ENCODE results near the gene TFAP2B. TPM values are rescaled to one million over a fixed set of nuclear protein-coding genes. Genes with fewer than 3 reads are reported as not detected.

Gene TFAP2B
- total and polyA plus RNA-seq, 2 donors (not counting 1 experiment from before 2014, with no cell fraction given), result not detected

DNA sequence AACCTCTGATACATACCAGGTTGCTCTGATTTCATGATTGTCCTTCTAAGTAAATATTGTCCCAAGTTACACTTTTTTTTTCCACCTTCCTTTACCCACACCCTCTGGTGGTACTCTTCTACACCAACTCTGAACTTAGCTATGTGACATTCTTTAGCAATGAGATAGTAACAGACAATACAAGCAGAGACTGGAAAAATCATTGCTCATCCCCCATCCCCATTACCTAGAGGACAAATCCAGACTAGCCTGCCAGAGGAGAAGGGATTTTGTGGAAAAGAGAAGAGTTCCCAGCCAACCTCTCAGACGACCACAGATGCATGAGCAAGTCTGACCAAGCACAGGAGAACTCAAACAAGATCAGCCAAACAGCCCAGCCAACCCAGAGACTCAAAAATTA lies 32.8 kb upstream of the TFAP2B start:
- no peaks in the 10 kb centered on the region for H3K27me3 ChIP-seq (ENCODE audit: control insufficient read depth, insufficient read depth, low read length)
- no peaks in the 10 kb centered on the region for H3K4me1 ChIP-seq (ENCODE audit: control insufficient read depth, extremely low read depth, insufficient read depth, low read length)
- H3K36me3 ChIP-seq (ENCODE audit: control insufficient read depth, insufficient read depth, low read length), result no peaks in the 10 kb centered on the region
- no peak overlapping the region for H3K4me2 ChIP-seq (ENCODE audit: extremely low read depth, insufficient read depth, low read length)
- TF ChIP-seq EZH2 (IDR thresholded peaks at IDR 0.05; ENCODE audit: low read length, missing control alignments) (no peak), CTCF (conservative IDR thresholded peaks at IDR 0.05 in 1 of 2, IDR thresholded peaks at IDR 0.05 in 1 of 2; ENCODE audit: low read depth in 1 of 2, low read length in 2 of 2) (no peak)
- H4K20me1 ChIP-seq (ENCODE audit: control insufficient read depth, extremely low read depth, insufficient read depth, low read length), result no peaks in the 10 kb centered on the region
- no peak for DNase-seq (ENCODE audit: low read depth in 2 of 2)
- H3K9ac ChIP-seq (ENCODE audit: insufficient read depth, low read length), result no peak overlapping the region
- H2AFZ ChIP-seq (ENCODE audit: low read length), result no peak overlapping the region
- H3K4me3 ChIP-seq (replicated peaks in 1 of 4; ENCODE audit: control extremely low read depth in 1 of 4, insufficient read depth in 1 of 4, low read depth in 3 of 4, low read length in 4 of 4), result no peak overlapping the region
- H3K79me2 ChIP-seq (ENCODE audit: control insufficient read depth, insufficient read depth, low read length), result no peaks in the 10 kb centered on the region
- H3K9me3 ChIP-seq (ENCODE audit: control insufficient read depth, insufficient read depth, low read depth, low read length), result no peaks in the 10 kb centered on the region
- no peak overlapping the region for H3K27ac ChIP-seq (ENCODE audit: insufficient read depth, low read length)

DNA sequence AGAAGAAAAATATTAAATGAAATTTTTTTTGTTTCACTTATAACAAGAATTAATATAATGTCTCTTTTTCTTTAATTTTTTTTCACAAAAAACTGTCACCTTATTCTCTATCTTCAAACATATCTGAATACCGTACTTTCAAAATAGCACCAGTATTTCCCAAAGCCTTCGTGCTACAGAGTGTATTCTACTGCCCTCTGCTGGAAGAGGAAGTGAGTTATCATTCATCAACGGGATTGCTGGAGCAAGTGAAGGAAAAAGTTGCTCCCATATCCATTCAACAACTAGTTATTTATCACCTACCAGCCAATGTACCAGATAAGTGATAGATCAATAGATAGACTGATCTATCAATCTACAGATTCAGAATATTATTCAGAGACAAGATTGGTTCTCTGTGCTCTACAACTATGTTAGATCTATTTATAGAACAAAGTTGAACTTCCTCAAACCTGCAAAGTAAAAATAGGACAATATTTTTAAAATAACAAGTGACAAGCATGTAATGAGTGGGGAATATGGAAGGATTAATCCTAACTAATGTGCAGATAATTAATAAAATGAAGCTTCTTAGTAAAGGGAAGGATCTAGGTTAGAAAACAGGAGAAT lies 26.7 kb upstream of the TFAP2B start:
- Histone ChIP-seq H3K4me3 (replicated peaks in 1 of 4; ENCODE audit: control extremely low read depth in 1 of 4, insufficient read depth in 1 of 4, low read depth in 3 of 4, low read length in 4 of 4) (no peak overlapping the region), H3K79me2 (ENCODE audit: control insufficient read depth, insufficient read depth, low read length) (no peaks in the 10 kb centered on the region)
- DNase-seq (ENCODE audit: low read depth in 2 of 2), result peak; percentile 4 to 46

GRCh38 chr6:50792771-50793170 lies 25.9 kb upstream of the TFAP2B start:
- no peaks in the 10 kb centered on the region for H3K79me2 ChIP-seq (ENCODE audit: control insufficient read depth, insufficient read depth, low read length)
- H3K9me3 ChIP-seq (ENCODE audit: control insufficient read depth, insufficient read depth, low read depth, low read length), result no peaks in the 10 kb centered on the region
- H3K4me3 ChIP-seq (replicated peaks in 1 of 4; ENCODE audit: control extremely low read depth in 1 of 4, insufficient read depth in 1 of 4, low read depth in 3 of 4, low read length in 4 of 4), result no peak overlapping the region
- TF ChIP-seq CTCF (conservative IDR thresholded peaks at IDR 0.05 in 1 of 2, IDR thresholded peaks at IDR 0.05 in 1 of 2; ENCODE audit: low read depth in 1 of 2, low read length in 2 of 2), result no peak
- TF ChIP-seq EZH2 (IDR thresholded peaks at IDR 0.05; ENCODE audit: low read length, missing control alignments), result no peak
- H3K4me2 ChIP-seq (ENCODE audit: extremely low read depth, insufficient read depth, low read length), result no peak overlapping the region
- no peaks in the 10 kb centered on the region for H3K4me1 ChIP-seq (ENCODE audit: control insufficient read depth, extremely low read depth, insufficient read depth, low read length)
- H3K9ac ChIP-seq (ENCODE audit: insufficient read depth, low read length), result no peak overlapping the region
- DNase-seq (ENCODE audit: low read depth in 2 of 2), result no peak
- H3K27ac ChIP-seq (ENCODE audit: insufficient read depth, low read length), result no peak overlapping the region
- H4K20me1 ChIP-seq (ENCODE audit: control insufficient read depth, extremely low read depth, insufficient read depth, low read length), result no peaks in the 10 kb centered on the region
- H3K27me3 ChIP-seq (ENCODE audit: control insufficient read depth, insufficient read depth, low read length), result no peaks in the 10 kb centered on the region
- no peak overlapping the region for H2AFZ ChIP-seq (ENCODE audit: low read length)
- H3K36me3 ChIP-seq (ENCODE audit: control insufficient read depth, insufficient read depth, low read length), result no peaks in the 10 kb centered on the region

More for the DNA sequence above, 26.7 kb upstream of the TFAP2B start:
- Histone ChIP-seq H3K27me3 (ENCODE audit: control insufficient read depth, insufficient read depth, low read length) (no peaks in the 10 kb centered on the region), H2AFZ (ENCODE audit: low read length) (no peak overlapping the region), H3K9ac (ENCODE audit: insufficient read depth, low read length) (no peak overlapping the region), H3K36me3 (ENCODE audit: control insufficient read depth, insufficient read depth, low read length) (no peaks in the 10 kb centered on the region), H3K27ac (ENCODE audit: insufficient read depth, low read length) (no peak overlapping the region), H3K4me1 (ENCODE audit: control insufficient read depth, extremely low read depth, insufficient read depth, low read length) (no peaks in the 10 kb centered on the region), H3K9me3 (ENCODE audit: control insufficient read depth, insufficient read depth, low read depth, low read length) (no peaks in the 10 kb centered on the region), H4K20me1 (ENCODE audit: control insufficient read depth, extremely low read depth, insufficient read depth, low read length) (no peaks in the 10 kb centered on the region), H3K4me2 (ENCODE audit: extremely low read depth, insufficient read depth, low read length) (no peak overlapping the region)
- no peak for TF ChIP-seq EZH2 (IDR thresholded peaks at IDR 0.05; ENCODE audit: low read length, missing control alignments)
- TF ChIP-seq CTCF (conservative IDR thresholded peaks at IDR 0.05 in 1 of 2, IDR thresholded peaks at IDR 0.05 in 1 of 2; ENCODE audit: low read depth in 1 of 2, low read length in 2 of 2), result peak; percentile 75 to 81

Measured in fibroblast of lung (primary cell).